ENCODE measurements around the gene ADD1. TPM values are rescaled to one million over a fixed set of nuclear protein-coding genes. Genes with fewer than 3 reads are reported as not detected.
"Not testable (repeated sequence)": the region's sequence is repeated elsewhere in the genome, so short reads cannot be mapped to it uniquely, and the experiment has no call there.

The ADD1 gene
- total RNA-seq, 1 experiment from 2014 or later, result 139 TPM

DNA sequence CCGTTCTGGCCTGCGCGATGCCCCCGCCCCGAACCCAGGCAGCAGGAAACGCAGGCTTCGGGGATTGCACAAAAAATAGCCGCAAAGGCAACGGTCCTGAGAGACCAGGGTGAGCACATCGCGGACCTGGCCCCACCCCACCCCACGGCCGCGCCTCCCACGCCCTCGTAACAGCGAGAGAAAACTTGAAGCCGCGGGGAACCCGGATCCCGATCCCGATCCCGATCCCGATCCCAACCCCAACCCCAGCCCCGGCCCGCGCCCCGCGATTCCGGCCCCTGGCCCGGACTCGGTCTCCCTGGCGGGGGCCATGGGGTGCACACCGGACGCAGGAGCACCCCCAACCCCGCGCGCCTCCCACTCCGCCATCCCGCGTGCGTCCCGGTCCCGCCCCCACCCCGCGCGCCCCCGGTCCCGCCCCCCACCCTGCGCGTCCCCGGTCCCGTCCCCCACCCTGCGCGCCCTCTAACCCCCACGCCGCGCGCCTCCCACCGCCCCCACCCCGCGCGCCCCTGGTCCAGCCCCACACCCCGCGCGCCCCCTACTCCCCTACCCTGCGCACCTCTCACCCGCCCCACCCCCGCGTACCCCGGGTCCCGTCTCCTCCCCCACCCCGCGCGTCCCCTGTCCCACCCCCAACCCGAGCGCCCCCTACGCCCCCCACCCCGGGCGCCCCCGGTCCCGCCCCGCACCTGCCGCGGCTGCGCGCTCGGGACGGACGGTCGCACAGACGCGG, 90.6 kb downstream of the ADD1 start:
- Histone ChIP-seq H3K36me3 (peaks cover 23% of the 10 kb centered on the region), H3K4me1 (peaks cover 10% of the 10 kb centered on the region; the same call in 1 of the 2 replicates), H3K4me3 (peak overlapping the region; percentile 89), H3K27ac (no peak overlapping the region), H3K27me3 (no peaks in the 10 kb centered on the region), H3K9me3 (replicated peaks) (no peaks in the 10 kb centered on the region)
- DNase-seq, result peak; percentile 49 to 51

DNA sequence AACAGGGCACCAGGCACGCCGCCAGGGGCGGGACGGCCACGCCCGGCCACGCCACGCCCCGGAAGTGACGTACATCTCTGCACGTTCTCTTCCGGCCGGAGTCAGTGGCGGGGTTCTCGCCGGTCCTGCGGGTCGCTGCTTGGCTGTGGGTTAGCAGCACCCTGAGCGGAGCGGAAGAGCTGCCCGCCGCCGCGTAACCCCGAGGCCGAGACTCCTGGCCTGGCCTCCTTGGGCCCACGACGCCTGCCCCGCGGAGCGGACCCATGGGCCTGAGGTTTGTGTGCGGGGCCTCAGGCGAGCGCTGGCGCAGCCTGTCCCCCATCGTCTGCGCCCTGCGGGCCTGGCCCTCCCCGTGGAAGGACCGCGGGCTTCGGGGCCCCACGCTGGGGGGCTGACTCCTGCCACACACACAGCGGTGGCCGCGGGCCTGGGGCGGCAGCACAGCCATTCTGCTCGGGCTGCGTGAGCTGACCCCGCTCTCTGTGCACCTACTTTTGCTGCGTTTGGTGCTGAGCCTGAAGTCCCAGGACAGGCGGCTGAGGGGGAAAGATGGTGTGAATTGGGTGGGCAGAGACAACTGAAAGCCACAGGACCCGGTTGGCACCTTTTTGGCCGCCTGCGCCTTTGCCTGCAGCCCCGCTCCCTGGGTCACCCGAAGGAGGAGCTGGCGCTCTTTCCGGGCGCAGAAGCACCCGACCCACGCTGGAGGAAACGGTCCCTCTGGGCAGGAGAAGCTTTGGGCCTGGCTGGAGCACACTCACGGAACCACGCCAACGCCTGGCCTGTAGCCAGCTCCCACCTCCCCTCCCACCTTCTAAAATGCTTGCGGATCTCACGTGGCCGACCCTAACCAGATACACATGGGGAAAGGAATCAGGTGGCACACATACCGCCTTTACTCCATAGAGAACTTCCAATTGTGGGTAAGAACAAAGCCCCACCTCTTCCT, 91.4 kb downstream of the ADD1 start:
- Histone ChIP-seq H3K27ac (peak overlapping the region; percentile 23; the same call in 1 of the 2 replicates), H3K9me3 (replicated peaks) (no peaks in the 10 kb centered on the region), H3K4me1 (peaks cover 10% of the 10 kb centered on the region; the same call in 1 of the 2 replicates), H3K27me3 (no peaks in the 10 kb centered on the region), H3K4me3 (peak overlapping the region; percentile 89), H3K36me3 (peaks cover 29% of the 10 kb centered on the region)
- peak; percentile 94 to 95 for DNase-seq

DNA sequence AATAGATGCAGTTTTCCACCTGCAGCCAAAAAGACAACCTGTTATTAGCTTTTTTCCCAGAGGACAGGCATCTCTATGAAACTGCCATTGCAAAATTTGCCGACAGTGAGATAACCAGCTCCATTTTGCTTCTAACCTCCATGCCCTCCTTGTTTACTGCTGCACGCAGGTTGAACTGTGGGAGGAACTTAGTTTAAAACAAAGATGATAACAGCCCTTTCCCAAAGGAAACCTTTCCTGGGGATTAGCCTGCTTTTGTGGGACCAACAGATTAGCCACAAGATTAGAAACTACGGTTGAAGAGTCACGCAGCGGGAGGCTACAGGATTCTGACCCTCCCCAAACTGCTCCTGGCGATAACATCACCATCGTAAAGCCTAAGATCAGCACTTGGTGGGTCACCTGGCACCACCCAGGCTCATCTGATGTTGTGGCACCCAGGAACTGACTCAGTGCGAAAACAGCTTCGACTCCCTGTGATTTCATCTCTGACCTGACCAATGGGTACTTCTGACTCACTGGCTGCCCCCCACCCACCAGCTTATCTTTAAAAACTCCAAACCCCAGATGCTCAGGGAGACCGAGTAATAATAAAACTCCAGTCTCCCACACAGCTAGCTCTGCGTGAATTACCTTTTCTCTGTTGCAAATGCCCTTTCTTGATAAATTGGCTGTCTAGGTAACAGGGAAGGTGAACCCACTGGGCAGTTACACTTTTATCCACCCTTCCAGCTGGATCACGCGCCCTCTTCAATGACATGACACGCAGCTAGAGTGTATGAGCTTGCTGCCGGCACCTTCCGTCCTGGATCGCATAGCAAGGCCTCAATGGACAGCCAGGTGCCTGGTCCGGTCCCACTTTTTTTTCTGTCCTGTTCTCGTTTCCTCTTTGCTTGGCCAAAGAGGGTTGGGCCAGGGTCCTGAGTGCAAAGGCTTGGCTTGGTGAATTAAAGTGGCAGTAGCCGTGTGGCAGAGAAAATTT, 92.4 kb downstream of the ADD1 start:
- no peaks in the 10 kb centered on the region for H3K9me3 ChIP-seq (replicated peaks)
- peaks cover 10% of the 10 kb centered on the region; the same call in 1 of the 2 replicates for H3K4me1 ChIP-seq
- H3K4me3 ChIP-seq, result peak overlapping the region; percentile 89
- no peak overlapping the region; the same call in 1 of the 2 replicates for H3K27ac ChIP-seq
- H3K27me3 ChIP-seq, result no peaks in the 10 kb centered on the region
- DNase-seq, result no peak
- H3K36me3 ChIP-seq, result peaks cover 35% of the 10 kb centered on the region

DNA sequence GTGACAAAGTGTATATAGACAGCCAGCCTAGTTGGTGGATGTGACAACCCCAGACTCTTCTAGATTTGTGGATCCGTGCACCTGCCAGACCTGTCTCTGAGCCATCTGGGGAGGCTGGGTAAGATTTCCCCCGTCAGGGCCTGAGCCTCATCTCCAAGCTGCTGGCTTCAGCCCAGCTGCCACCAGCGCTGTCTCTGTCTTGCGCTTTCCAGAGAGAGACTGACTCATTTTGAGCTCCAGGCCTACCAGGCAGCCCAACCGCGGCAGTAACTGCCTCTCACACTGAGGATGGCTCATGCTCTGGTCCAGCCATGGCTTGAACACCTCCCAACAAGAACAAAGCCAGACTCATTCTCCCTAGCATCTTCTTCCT, 93.1 kb downstream of the ADD1 start:
- Histone ChIP-seq H3K27ac (no peak overlapping the region), H3K4me1 (peaks cover 10% of the 10 kb centered on the region; the same call in 1 of the 2 replicates), H3K36me3 (peaks cover 41% of the 10 kb centered on the region), H3K4me3 (no peak overlapping the region), H3K27me3 (no peaks in the 10 kb centered on the region), H3K9me3 (replicated peaks) (no peaks in the 10 kb centered on the region)
- no peak for DNase-seq

DNA sequence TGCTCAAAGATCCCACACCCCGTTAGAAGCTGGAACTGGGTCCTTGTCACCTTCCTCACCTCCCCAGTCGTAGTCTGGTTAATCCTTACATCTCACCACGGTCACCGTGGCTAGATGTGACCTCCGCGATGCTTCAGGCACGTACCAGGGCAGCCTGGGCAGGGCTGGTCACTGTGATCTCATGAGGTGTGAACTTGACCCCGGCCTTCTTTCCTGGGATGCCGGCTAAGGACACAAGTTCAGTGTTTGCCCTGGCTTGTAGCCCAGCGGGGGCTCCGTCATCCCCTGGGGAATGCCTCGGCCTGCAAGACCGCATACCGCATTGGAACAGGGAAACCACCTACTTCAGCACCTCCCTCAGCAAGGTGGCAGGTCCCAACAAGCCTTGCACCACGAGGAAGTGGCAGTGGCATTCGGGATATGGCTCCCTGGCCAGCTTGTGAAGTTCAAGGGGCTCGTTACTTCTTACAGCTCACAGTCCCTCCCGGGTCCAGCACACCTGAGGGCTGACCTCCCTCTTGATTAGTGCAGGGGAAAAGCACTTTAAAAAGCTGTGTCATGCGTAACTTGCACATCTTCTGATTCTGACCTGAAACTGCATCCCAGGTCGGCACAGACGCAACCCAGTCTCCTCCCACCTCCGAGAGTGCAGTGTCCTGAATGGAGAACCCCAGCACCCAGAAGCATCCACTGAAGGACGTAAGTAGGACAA, 93.7 kb downstream of the ADD1 start:
- H3K4me1 ChIP-seq, result peaks cover 10% of the 10 kb centered on the region; the same call in 1 of the 2 replicates
- DNase-seq, result no peak
- no peaks in the 10 kb centered on the region for H3K9me3 ChIP-seq (replicated peaks)
- H3K27ac ChIP-seq, result no peak overlapping the region
- H3K27me3 ChIP-seq, result no peaks in the 10 kb centered on the region
- H3K36me3 ChIP-seq, result peaks cover 46% of the 10 kb centered on the region
- no peak overlapping the region for H3K4me3 ChIP-seq

DNA sequence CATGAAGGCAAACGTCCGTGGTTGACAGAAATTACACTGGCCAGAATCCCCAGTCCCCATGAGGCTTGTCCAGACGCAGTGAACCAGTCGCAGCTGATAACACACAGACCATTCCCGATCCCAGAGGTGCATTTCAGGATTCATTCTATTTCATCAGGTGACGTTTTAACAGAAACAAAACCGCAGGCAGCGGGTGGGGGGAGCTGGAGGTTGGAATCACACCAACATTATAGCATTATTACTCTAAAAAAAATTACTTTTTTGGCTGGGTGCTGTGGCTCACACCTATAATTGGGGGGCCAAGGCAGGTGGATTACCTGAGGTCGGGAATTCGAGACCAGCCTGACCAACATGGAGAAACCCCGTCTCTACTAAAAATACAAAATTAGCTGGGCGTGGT, 94.3 kb downstream of the ADD1 start:
- no peak overlapping the region for H3K27ac ChIP-seq
- DNase-seq, result no peak
- no peaks in the 10 kb centered on the region for H3K27me3 ChIP-seq
- H3K9me3 ChIP-seq (replicated peaks), result no peaks in the 10 kb centered on the region
- H3K36me3 ChIP-seq, result peaks cover 46% of the 10 kb centered on the region
- no peak overlapping the region for H3K4me3 ChIP-seq
- peaks cover 10% of the 10 kb centered on the region; the same call in 1 of the 2 replicates for H3K4me1 ChIP-seq

- not testable (repeated sequence) for H3K9me3 ChIP-seq (replicated peaks); DNase-seq; H3K27ac ChIP-seq; H3K27me3 ChIP-seq; H3K4me3 ChIP-seq
- H3K4me1 ChIP-seq, result peaks cover 10% of the 10 kb centered on the region; the same call in 1 of the 2 replicates
- H3K36me3 ChIP-seq, result peaks cover 46% of the 10 kb centered on the region
Observed at GRCh38 chr4:2938411-2938810, 94.8 kb downstream of the ADD1 start.

DNA sequence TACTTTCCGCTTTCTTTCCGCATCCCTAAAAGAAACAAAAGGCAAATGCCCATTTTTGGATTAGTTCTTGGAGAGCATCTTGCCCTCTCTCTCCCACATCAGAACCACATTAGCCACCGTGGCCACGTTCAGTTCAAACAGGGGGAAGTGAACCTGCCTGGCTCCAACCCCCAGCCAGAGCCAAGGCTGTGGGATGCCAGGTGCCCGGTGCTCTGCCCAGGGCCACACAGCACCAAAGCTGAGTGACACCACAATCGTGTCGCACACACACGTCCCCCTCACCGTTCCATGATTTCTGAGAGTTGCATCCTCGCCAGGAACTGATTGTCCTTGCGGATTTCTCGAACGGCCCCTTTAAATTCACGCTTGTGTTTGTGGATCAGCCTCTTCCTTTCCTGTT, 95.3 kb downstream of the ADD1 start:
- no peaks in the 10 kb centered on the region for H3K27me3 ChIP-seq
- H3K4me3 ChIP-seq, result no peak overlapping the region
- peaks cover 50% of the 10 kb centered on the region for H3K36me3 ChIP-seq
- no peaks in the 10 kb centered on the region for H3K9me3 ChIP-seq (replicated peaks)
- DNase-seq, result no peak
- H3K4me1 ChIP-seq, result peaks cover 10% of the 10 kb centered on the region; the same call in 1 of the 2 replicates
- no peak overlapping the region for H3K27ac ChIP-seq

DNA sequence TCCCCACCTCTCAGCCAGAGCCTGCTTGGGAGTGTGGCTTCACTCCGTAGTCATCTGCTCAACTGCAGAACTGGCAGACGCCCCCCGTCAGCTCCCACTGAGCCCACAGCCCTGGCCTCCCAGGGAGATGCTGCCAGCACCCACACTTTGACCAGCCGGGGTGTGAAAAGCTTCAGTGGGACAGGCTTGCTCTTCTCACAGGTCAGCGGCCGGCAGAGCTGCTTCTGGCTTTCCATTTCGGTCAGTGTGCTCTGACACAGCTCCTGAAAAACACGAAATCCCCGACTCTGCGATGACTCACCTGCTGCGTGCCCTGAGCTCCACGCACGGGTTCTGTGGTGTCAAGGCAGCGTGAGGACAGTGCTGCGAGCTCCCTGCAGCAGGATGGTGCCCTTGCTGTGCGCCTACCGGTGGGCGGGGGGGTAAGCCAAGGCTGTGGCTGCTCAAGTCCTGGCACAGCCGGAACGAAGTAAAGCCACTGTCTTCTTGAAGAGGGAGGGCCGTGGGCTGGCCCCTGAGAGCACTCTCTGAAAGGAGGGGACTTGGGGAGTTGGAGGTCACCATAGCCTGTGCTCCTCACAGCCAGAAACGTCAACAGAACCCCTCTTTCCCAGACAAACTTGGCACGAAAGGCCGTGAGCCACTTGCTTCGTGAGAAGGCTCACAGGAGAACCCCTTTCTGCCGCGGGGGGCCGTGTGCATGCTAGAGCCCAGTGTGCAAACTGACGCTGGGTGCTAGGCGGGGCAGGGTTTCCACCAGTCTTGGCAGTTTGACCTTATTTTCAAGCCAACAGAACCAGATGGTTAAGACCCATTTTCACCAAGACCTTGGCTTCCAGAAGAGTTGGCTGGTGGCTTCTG, 96.0 kb downstream of the ADD1 start:
- Histone ChIP-seq H3K9me3 (replicated peaks) (no peaks in the 10 kb centered on the region), H3K27me3 (no peaks in the 10 kb centered on the region), H3K4me1 (peaks cover 10% of the 10 kb centered on the region; the same call in 1 of the 2 replicates), H3K27ac (no peak overlapping the region), H3K36me3 (peaks cover 57% of the 10 kb centered on the region), H3K4me3 (no peak overlapping the region)
- no peak for DNase-seq

GRCh38 chr4:2940267-2941137, 96.9 kb downstream of the ADD1 start:
- no peaks in the 10 kb centered on the region for H3K9me3 ChIP-seq (replicated peaks)
- no peaks in the 10 kb centered on the region for H3K27me3 ChIP-seq
- no peak for DNase-seq
- no peak overlapping the region for H3K4me3 ChIP-seq
- peaks cover 66% of the 10 kb centered on the region for H3K36me3 ChIP-seq
- no peak overlapping the region for H3K27ac ChIP-seq
- H3K4me1 ChIP-seq, result peaks cover 10% of the 10 kb centered on the region; the same call in 1 of the 2 replicates

- peaks cover 70% of the 10 kb centered on the region for H3K36me3 ChIP-seq
- H3K4me3 ChIP-seq, result no peak overlapping the region
- H3K9me3 ChIP-seq (replicated peaks), result no peaks in the 10 kb centered on the region
- H3K27me3 ChIP-seq, result no peaks in the 10 kb centered on the region
- H3K4me1 ChIP-seq, result peaks cover 2% of the 10 kb centered on the region; the same call in 1 of the 2 replicates
- no peak for DNase-seq
- H3K27ac ChIP-seq, result no peak overlapping the region
Observed at GRCh38 chr4:2941138-2942036, 97.7 kb downstream of the ADD1 start.
